HepG2 (cell line): Measurements from ENCODE around the gene VPS25. TPM values are rescaled to one million over a fixed set of nuclear protein-coding genes. Genes with fewer than 3 reads are reported as not detected.

Experiments
- ATAD3A ChIP-seq: sonication (generic); formaldehyde crosslinking; IDR thresholded peaks from 2 replicates; pipeline ENCODE4 v1.4.0; 2020; ENCODE audit warnings: missing genetic modification reagents
- CREB3 ChIP-seq: sonication (generic); formaldehyde crosslinking; IDR thresholded peaks from 2 replicates; pipeline ENCODE4 v1.5.0; 2020; ENCODE audit warnings: missing genetic modification reagents
- DMAP1 ChIP-seq: IDR thresholded peaks from 2 replicates; pipeline ENCODE4 v1.6.1; 2016
- GRHL1 ChIP-seq: sonication (generic); formaldehyde crosslinking; conservative IDR thresholded peaks from 2 replicates; pipeline ENCODE4 v1.8.0; 2022; ENCODE audit warnings: missing genetic modification reagents
- HOXA9 ChIP-seq: sonication (generic); formaldehyde crosslinking; IDR thresholded peaks from 2 replicates; pipeline ENCODE4 v1.8.1; 2022; ENCODE audit warnings: missing genetic modification reagents, mild to moderate bottlenecking, moderate library complexity, borderline replicate concordance
- KDM3A ChIP-seq: IDR thresholded peaks from 2 replicates; pipeline ENCODE4 v1.6.1; 2018; ENCODE audit warnings: low read depth, missing compliant biosample characterization
- KLF9 ChIP-seq: IDR thresholded peaks from 2 replicates; pipeline ENCODE4 v1.6.1; 2016; ENCODE audit warnings: low read depth
- MIXL1 ChIP-seq: IDR thresholded peaks from 2 replicates; pipeline ENCODE4 v1.6.1; 2016
- NBN ChIP-seq: fragments of 450-650 bp; conservative IDR thresholded peaks from 2 replicates; pipeline ENCODE4 v1.6.1; 2017
- NKX3-1 ChIP-seq: sonication (generic); formaldehyde crosslinking; IDR thresholded peaks from 2 replicates; pipeline ENCODE4 v1.5.0; 2020; ENCODE audit warnings: missing genetic modification reagents
- RNF2 ChIP-seq: fragments of 450-650 bp; conservative IDR thresholded peaks from 2 replicates; pipeline ENCODE4 v1.6.1; 2016; ENCODE audit warnings: low read depth
- SETDB1 ChIP-seq: sonication (generic); formaldehyde crosslinking; IDR thresholded peaks from 2 replicates; pipeline ENCODE4 v1.5.1; 2020; ENCODE audit warnings: missing genetic modification reagents, mild to moderate bottlenecking, borderline replicate concordance
- ZMAT5 ChIP-seq: sonication (generic); formaldehyde crosslinking; IDR thresholded peaks from 2 replicates; pipeline ENCODE4 v1.5.0; 2020; ENCODE audit warnings: mild to moderate bottlenecking, low read depth, missing genetic modification reagents, borderline replicate concordance
- ZNF30 ChIP-seq: sonication (generic); formaldehyde crosslinking; IDR thresholded peaks from 2 replicates; pipeline ENCODE4 v1.5.0; 2020; ENCODE audit warnings: mild to moderate bottlenecking, missing genetic modification reagents
- ZNF574 ChIP-seq: sonication (generic); formaldehyde crosslinking; IDR thresholded peaks from 2 replicates; pipeline ENCODE4 v1.4.0; 2020; ENCODE audit warnings: missing genetic modification reagents
- polyA plus RNA-seq, 8 experiments: library from polyadenylated mRNA; depleted of rRNA in 3 of 8; stranded (reverse) in 7 of 8; unstranded in 1 of 8; fragments of >200 nt; fragmentation: Illumina TruSeq in 4 of 8; extraction: Trizol in 4 of 8; gene quantifications; 2 replicates each; pipeline versions ENCODE4 v1.2.1 to v1.2.3, GENCODE V29; 2011 to 2016; ENCODE audit warnings: low read depth in 4 of 8, missing spikeins in 1 of 8, mixed read lengths in 1 of 8; ENCODE audit not compliant: insufficient read depth in 1 of 8
- total RNA-seq, 5 experiments: library from RNA; depleted of rRNA; stranded (reverse); fragments of >200 nt; fragmentation: Illumina TruSeq; extraction: Trizol; gene quantifications; 2 replicates each; pipeline ENCODE4 v1.2.3, GENCODE V29; 2016; ENCODE audit warnings: low read depth in 1 of 5
- TF ChIP-seq, protein P1 (sequence below): IDR thresholded peaks from 2 replicates; pipeline ENCODE4 v1.6.1; 2016; ENCODE audit warnings: low read depth, control low read depth
- TF ChIP-seq, protein P2 (sequence below): sonication (generic); formaldehyde crosslinking; IDR thresholded peaks from 2 replicates; pipeline ENCODE4; 2020; ENCODE audit warnings: missing genetic modification reagents, mild to moderate bottlenecking, borderline replicate concordance
- TF ChIP-seq, protein P3 (sequence below): IDR thresholded peaks from 2 replicates; pipeline ENCODE4 v1.6.1; 2018; ENCODE audit warnings: missing genetic modification reagents

The VPS25 gene
- total and polyA plus RNA-seq, 2 of the 13 experiments (the other 11 are each of a cell fraction or from before 2014, with no cell fraction given), result 161 to 249 TPM

DNA sequence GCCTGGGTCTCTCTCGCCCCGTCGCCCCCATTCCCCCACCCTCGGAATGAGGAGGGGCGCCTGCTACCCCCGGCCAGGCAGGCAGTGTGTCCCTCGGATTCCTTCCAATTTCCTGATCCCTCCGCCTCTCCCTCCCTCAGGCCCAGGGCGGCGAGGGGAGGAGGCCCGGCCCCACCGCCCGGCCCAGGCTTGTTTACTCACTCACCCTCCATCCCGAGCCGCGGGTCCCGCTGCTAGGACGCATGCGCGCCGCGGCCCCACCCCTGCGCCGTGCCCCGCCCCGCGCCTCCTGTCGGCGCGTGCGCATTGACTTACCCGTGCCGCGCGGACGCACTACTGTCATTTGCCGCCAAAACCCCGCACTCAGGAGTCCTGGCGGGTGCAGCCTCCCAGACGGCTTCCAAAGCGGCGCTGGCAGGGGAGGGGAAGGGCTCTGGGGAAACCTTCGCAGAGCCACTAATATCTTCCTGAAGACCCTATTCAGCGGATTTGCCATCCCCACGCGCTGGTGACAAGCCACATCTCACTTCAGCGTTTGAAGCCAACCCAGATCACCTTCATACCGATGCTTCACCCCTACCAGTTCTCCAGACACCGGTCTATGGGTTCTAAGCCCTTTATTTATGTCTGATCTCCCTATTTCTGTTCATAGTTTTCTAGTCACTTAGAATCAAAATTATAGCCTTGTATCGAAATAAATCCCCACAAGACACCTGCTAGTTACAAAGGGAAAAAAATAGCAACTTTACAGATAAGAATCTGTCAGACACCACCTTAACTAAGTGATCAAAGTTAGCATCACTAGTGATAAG is 28.2 kb upstream of the VPS25 start, which contains the start of gene EZH1 (continued):
- TF ChIP-seq RNF2 (peak; percentile 96), GRHL1 (no peak), SETDB1 (CRISPR knock-in tag) (no peak), NBN (no peak), KLF9 (peak; percentile 30; the same call in 1 of the 2 replicates), NKX3-1 (peak; percentile 94; the same call in 1 of the 2 replicates), KDM3A (CRISPR knock-in tag) (peak; percentile 23; the same call in 1 of the 2 replicates), MIXL1 (CRISPR knock-in tag) (peak; percentile 17; the same call in 1 of the 2 replicates), CREB3 (CRISPR knock-in tag) (peak; percentile 97; the same call in 1 of the 2 replicates), ATAD3A (CRISPR knock-in tag) (no peak), ZMAT5 (no peak), ZNF30 (CRISPR knock-in tag) (peak; percentile 35; the same call in 1 of the 2 replicates), DMAP1 (CRISPR knock-in tag) (peak; percentile 86), ZNF574 (CRISPR knock-in tag) (no peak; the same call in 1 of the 2 replicates), HOXA9 (peak; percentile 88)
- TF ChIP-seq, protein P1, sequence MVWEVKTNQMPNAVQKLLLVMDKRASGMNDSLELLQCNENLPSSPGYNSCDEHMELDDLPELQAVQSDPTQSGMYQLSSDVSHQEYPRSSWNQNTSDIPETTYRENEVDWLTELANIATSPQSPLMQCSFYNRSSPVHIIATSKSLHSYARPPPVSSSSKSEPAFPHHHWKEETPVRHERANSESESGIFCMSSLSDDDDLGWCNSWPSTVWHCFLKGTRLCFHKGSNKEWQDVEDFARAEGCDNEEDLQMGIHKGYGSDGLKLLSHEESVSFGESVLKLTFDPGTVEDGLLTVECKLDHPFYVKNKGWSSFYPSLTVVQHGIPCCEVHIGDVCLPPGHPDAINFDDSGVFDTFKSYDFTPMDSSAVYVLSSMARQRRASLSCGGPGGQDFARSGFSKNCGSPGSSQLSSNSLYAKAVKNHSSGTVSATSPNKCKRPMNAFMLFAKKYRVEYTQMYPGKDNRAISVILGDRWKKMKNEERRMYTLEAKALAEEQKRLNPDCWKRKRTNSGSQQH (CRISPR knock-in tag), result peak; percentile 83; the same call in 1 of the 2 replicates
- TF ChIP-seq, protein P2, sequence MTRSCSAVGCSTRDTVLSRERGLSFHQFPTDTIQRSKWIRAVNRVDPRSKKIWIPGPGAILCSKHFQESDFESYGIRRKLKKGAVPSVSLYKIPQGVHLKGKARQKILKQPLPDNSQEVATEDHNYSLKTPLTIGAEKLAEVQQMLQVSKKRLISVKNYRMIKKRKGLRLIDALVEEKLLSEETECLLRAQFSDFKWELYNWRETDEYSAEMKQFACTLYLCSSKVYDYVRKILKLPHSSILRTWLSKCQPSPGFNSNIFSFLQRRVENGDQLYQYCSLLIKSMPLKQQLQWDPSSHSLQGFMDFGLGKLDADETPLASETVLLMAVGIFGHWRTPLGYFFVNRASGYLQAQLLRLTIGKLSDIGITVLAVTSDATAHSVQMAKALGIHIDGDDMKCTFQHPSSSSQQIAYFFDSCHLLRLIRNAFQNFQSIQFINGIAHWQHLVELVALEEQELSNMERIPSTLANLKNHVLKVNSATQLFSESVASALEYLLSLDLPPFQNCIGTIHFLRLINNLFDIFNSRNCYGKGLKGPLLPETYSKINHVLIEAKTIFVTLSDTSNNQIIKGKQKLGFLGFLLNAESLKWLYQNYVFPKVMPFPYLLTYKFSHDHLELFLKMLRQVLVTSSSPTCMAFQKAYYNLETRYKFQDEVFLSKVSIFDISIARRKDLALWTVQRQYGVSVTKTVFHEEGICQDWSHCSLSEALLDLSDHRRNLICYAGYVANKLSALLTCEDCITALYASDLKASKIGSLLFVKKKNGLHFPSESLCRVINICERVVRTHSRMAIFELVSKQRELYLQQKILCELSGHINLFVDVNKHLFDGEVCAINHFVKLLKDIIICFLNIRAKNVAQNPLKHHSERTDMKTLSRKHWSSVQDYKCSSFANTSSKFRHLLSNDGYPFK, result peak; percentile 62
- TF ChIP-seq, protein P3, sequence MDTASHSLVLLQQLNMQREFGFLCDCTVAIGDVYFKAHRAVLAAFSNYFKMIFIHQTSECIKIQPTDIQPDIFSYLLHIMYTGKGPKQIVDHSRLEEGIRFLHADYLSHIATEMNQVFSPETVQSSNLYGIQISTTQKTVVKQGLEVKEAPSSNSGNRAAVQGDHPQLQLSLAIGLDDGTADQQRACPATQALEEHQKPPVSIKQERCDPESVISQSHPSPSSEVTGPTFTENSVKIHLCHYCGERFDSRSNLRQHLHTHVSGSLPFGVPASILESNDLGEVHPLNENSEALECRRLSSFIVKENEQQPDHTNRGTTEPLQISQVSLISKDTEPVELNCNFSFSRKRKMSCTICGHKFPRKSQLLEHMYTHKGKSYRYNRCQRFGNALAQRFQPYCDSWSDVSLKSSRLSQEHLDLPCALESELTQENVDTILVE (CRISPR knock-in tag), result peak; percentile 63
